C4-2B (cell line): ENCODE results near the gene SLCO2A1.
A peak's percentile ranks its signal among the peaks of the same experiment; 100 is the strongest.

ENCODE experiments used
- H3K27ac ChIP-seq: fragments of 450-650 bp; 2 replicates; pipeline ENCODE4 v1.5.1; 2017
- ZFX ChIP-seq: fragments of 450-650 bp; IDR thresholded peaks from 2 replicates; pipeline ENCODE4 v1.6.1; 2017
- TF ChIP-seq, protein P1 (sequence below): fragments of 450-650 bp; conservative IDR thresholded peaks from 2 replicates; pipeline ENCODE4 v1.5.1; 2017; ENCODE audit warnings: mild to moderate bottlenecking

SLCO2A1 gene

DNA sequence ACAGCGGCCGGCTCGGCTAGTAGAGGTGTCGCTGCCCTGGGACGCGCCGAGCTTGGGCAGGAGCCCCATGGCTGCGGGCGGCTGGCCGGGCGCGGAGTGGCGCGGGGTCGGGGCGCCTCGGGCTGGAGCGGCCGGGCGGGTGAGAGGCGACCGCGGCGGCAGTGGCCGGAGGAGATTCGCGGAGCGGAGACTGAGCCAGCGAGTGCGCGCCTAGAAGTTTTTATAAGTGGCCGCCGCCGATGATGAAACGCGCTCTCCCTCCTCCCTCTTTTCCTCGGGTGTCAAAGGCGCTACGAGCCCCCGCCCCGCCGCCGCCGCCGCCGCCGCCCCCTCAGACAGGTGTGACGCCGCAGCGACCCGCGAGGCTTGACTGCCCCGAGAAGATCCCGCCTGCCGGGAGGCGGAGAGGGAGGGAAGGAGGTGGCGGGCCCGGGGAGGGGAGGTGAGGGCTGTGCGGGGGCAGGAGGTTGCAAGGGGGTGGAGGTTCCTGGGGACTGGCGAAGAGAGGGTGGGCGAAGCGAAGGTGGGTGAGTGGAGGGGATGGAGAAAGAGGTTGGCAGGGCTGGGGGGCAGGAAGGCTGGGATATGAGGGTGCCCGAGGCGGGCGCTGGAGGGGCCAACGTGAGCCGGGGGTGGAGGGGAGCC is at the start of gene SLCO2A1:
TSS of gene SLCO2A1 (minus strand) at position 192 of the 645 bp plus-strand sequence. CDS start at position 69, 123 bp downstream.
- TF ChIP-seq, protein P1, sequence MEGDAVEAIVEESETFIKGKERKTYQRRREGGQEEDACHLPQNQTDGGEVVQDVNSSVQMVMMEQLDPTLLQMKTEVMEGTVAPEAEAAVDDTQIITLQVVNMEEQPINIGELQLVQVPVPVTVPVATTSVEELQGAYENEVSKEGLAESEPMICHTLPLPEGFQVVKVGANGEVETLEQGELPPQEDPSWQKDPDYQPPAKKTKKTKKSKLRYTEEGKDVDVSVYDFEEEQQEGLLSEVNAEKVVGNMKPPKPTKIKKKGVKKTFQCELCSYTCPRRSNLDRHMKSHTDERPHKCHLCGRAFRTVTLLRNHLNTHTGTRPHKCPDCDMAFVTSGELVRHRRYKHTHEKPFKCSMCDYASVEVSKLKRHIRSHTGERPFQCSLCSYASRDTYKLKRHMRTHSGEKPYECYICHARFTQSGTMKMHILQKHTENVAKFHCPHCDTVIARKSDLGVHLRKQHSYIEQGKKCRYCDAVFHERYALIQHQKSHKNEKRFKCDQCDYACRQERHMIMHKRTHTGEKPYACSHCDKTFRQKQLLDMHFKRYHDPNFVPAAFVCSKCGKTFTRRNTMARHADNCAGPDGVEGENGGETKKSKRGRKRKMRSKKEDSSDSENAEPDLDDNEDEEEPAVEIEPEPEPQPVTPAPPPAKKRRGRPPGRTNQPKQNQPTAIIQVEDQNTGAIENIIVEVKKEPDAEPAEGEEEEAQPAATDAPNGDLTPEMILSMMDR, result no peak
- TF ChIP-seq ZFX, result no peak
- H3K27ac ChIP-seq, result peak within 1 kb of the TSS; percentile 10; the same call in 1 of the 2 replicates

DNA sequence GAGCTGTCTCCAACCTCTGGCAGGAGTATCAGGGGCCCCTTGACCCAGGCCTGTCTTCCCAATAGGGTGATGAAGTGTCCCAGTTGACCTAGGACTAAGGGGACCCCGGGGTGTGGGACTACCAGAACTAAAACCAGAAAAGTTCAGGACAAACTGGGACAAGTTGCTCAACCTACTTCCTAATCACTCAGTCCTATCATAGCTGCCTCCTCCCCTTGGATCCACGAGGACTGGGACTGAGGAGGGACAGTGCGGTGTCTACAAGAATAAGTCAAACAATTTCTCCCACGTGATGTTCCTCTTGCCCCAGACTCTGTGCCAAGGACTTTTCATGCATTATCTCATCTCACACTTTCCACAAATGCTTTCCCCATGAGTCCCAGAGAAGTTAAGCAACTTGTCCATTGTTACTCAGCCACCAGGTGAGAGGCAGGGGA is 49.4 kb upstream of the SLCO2A1 start:
- TF ChIP-seq, protein P1, result no peak
- TF ChIP-seq ZFX, result no peak
- H3K27ac ChIP-seq, result no peak overlapping the region

DNA sequence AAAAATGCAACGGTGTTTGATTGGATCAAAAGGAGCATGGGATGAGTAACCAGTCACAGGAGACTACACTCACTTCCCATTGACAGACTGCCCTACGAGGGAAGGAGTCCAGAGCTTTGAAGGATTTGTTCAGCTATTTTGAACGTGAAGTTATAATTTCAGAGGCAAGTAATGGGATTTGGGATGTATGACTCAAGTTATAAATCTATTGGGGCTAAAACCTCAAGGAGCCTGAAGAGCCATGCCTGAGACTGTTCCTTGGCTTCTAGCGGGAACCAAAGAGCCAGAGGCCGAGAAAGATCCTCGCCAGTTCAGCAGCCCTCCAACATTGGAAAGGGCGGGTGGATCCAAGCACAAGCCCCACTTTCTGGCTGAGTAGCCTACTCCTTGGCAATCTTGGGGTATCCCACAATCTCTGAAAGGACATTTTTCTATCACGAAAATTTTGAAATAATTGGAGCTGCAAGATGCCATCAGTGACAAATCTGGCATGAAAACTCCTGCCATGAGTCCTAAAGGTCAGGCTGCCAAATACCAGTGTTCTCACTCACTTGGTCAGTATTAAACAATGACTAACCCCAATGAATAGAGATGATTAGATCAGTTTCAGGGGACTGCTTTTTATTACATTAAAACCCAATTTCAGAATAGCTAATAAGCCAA is 48.6 kb upstream of the SLCO2A1 start:
- H3K27ac ChIP-seq, result no peak overlapping the region
- no peak for TF ChIP-seq ZFX
- TF ChIP-seq, protein P1, result no peak

DNA sequence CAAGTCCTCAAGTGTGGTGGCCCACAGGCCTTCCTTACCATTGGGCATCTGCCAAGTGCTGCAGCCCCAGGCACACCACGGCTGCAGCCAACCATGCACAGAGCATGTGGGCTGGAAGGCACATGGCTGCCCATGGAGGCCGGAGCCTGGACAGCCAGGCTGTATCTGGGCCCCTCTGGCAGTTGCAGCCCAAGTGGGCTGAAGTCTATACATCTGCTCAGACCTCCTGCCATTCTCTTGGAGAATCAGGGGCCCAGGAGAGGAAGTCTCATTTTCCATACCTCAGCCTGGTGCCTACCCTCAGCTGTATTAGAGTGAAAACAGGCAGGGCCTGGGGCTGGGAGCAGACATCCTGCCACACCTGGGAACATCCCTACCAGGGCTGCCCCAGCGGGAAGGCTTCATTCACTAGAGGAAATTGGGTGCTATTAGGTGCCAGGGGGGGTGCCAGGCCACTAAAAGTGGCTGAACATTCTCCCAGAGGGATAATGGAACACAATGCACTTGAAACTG is 48.0 kb upstream of the SLCO2A1 start:
- no peak for TF ChIP-seq ZFX
- no peak overlapping the region for H3K27ac ChIP-seq

DNA sequence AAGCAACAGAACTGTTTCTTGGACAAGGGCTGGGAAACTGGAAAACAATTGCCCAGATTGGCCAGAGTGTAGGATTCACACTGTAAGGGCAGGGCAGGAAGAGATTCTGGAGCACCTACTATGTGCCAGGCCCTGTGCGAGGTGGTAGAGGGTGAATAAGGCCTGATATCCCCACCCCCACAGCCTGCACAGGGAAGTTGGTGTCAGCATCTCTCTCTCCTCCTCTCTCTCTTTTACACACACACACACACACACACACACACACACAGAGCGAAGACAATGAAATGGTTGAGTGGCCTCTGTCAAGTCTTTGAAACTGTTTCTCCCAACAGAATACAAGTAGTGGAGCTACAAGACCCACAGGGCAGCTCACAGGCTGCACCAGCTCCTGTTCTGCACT is 47.1 kb upstream of the SLCO2A1 start:
- H3K27ac ChIP-seq, result no peak overlapping the region
- TF ChIP-seq ZFX, result no peak
- TF ChIP-seq, protein P1, result no peak

DNA sequence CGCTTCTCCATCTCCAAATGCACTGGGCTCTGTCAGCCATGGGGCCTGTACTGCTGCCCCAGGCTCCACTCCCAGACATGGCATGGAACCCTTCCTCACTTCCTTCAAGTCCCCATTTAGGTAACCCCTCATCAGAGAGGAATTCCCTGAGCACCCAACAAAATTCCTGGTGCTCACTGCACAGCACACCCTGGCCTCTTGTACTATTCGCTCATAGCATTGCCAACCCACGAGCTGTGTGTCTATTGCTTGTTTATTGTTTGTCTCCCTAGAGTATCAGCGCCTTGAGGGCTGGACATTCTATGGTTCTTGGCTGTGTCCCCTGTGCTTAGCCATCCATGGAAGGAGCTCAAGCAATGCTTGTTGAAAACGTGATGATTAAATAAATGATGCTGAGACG is 46.1 kb upstream of the SLCO2A1 start:
- TF ChIP-seq, protein P1, result no peak
- TF ChIP-seq ZFX, result no peak
- H3K27ac ChIP-seq, result no peak overlapping the region

DNA sequence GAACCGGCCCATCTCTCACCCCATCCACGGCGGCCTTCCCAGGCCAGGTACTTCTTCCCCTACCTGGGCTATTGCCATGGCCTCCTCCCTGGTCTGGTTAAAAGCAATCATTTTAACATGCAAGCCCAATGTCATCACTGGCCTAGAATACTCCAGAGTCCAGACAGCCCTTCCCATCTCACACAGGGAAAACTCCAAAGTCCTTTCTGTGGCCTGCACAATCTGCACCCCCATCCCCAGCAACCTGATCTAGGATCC is 45.8 kb upstream of the SLCO2A1 start:
- TF ChIP-seq, protein P1, result no peak
- TF ChIP-seq ZFX, result no peak
- no peak overlapping the region for H3K27ac ChIP-seq
